ENCODE data around the gene GPER1. TPM values are rescaled to one million over a fixed set of nuclear protein-coding genes. Genes with fewer than 3 reads are reported as not detected.

Gene GPER1
- total RNA-seq, 2 experiments from 2014 or later = 34.9 to 75.9 TPM

- H3K4me2 ChIP-seq (ENCODE audit: low read length) = no peak overlapping the region
- intact Hi-C loops (cut with micrococcal nuclease; ENCODE audit: unreplicated experiment) = no loop called here
- ChIA-PET POLR2A (no interaction called here), CTCF (ENCODE audit: unreplicated experiment) (no interaction called here)
- H3K79me2 ChIP-seq (ENCODE audit: insufficient read depth, low read depth, low read length) = no peaks in the 10 kb centered on the region; the same call in 1 of the 2 replicates
- H3K36me3 ChIP-seq (ENCODE audit: insufficient read depth, low read length) = peaks cover 27% of the 10 kb centered on the region
- peaks cover 5% of the 10 kb centered on the region for H3K4me1 ChIP-seq (ENCODE audit: insufficient read depth, low read length, poor library complexity, severe bottlenecking)
- H2AFZ ChIP-seq (ENCODE audit: low read length) = no peak overlapping the region
- H3K27ac ChIP-seq (ENCODE audit: low read depth, low read length, poor library complexity, severe bottlenecking) = no peak overlapping the region
- no peak overlapping the region for H3K4me3 ChIP-seq (ENCODE audit: low read depth, low read length, poor library complexity, severe bottlenecking)
- no peaks in the 10 kb centered on the region; the same call in 1 of the 2 replicates for H3K9me3 ChIP-seq (ENCODE audit: low read length)
- BruUV-seq (replicated peaks) = TSS peak; percentile 57
- H3K9me2 ChIP-seq (ENCODE audit: insufficient read depth, low read length) = no peaks in the 10 kb centered on the region
- H4K20me1 ChIP-seq (ENCODE audit: insufficient read depth, low read length) = no peaks in the 10 kb centered on the region
- TF ChIP-seq EZH2phosphoT487 (IDR thresholded peaks at IDR 0.05; ENCODE audit: borderline replicate concordance, low read depth, low read length) = no peak
- TF ChIP-seq CTCF (conservative IDR thresholded peaks at IDR 0.05; ENCODE audit: low read length) = no peak
- no peak for DNase-seq (ENCODE audit: low spot score)
Measured at GRCh38 chr7:1127001-1127400, 39.1 kb downstream of the GPER1 start.

- no peak overlapping the region for H3K4me2 ChIP-seq (ENCODE audit: low read length)
- CTCF ChIA-PET (ENCODE audit: unreplicated experiment) = no interaction called here
- TF ChIP-seq EZH2phosphoT487 (IDR thresholded peaks at IDR 0.05; ENCODE audit: borderline replicate concordance, low read depth, low read length) = no peak
- no peak for TF ChIP-seq CTCF (conservative IDR thresholded peaks at IDR 0.05; ENCODE audit: low read length)
- DNase-seq (ENCODE audit: low spot score) = no peak
- intact Hi-C loops (cut with micrococcal nuclease; ENCODE audit: unreplicated experiment) = no loop called here
- no peaks in the 10 kb centered on the region for H3K4me1 ChIP-seq (ENCODE audit: insufficient read depth, low read length, poor library complexity, severe bottlenecking)
- no peaks in the 10 kb centered on the region; the same call in 1 of the 2 replicates for H3K9me3 ChIP-seq (ENCODE audit: low read length)
- no peak overlapping the region for H3K4me3 ChIP-seq (ENCODE audit: low read depth, low read length, poor library complexity, severe bottlenecking)
- H3K36me3 ChIP-seq (ENCODE audit: insufficient read depth, low read length) = peaks cover 37% of the 10 kb centered on the region
- no peak overlapping the region for H2AFZ ChIP-seq (ENCODE audit: low read length)
- no TSS peak for BruUV-seq (replicated peaks)
- no peaks in the 10 kb centered on the region; the same call in 1 of the 2 replicates for H3K79me2 ChIP-seq (ENCODE audit: insufficient read depth, low read depth, low read length)
- H3K27ac ChIP-seq (ENCODE audit: low read depth, low read length, poor library complexity, severe bottlenecking) = no peak overlapping the region
- POLR2A ChIA-PET = interaction anchor here (0.6 kb wide), 1 partner anchor 9 kb away, joined by 3 read pairs; a partner anchor contains a TSS
- H4K20me1 ChIP-seq (ENCODE audit: insufficient read depth, low read length) = no peaks in the 10 kb centered on the region
- no peaks in the 10 kb centered on the region for H3K9me2 ChIP-seq (ENCODE audit: insufficient read depth, low read length)
Measured at GRCh38 chr7:1129431-1129830, 41.5 kb downstream of the GPER1 start.

GRCh38 chr7:1130021-1130990 lies 42.4 kb downstream of the GPER1 start:
- H3K9me2 ChIP-seq (ENCODE audit: insufficient read depth, low read length) = no peaks in the 10 kb centered on the region
- TF ChIP-seq EZH2phosphoT487 (IDR thresholded peaks at IDR 0.05; ENCODE audit: borderline replicate concordance, low read depth, low read length) (no peak), CTCF (conservative IDR thresholded peaks at IDR 0.05; ENCODE audit: low read length) (no peak)
- intact Hi-C loops (cut with micrococcal nuclease; ENCODE audit: unreplicated experiment) = no loop called here
- no peaks in the 10 kb centered on the region for H3K4me1 ChIP-seq (ENCODE audit: insufficient read depth, low read length, poor library complexity, severe bottlenecking)
- peaks cover 6% of the 10 kb centered on the region; the same call in 1 of the 2 replicates for H3K79me2 ChIP-seq (ENCODE audit: insufficient read depth, low read depth, low read length)
- H3K4me2 ChIP-seq (ENCODE audit: low read length) = no peak overlapping the region
- no peak overlapping the region for H2AFZ ChIP-seq (ENCODE audit: low read length)
- no TSS peak for BruUV-seq (replicated peaks)
- no peak overlapping the region for H3K27ac ChIP-seq (ENCODE audit: low read depth, low read length, poor library complexity, severe bottlenecking)
- ChIA-PET POLR2A (interaction anchor here (0.6 kb wide), 1 partner anchor 8 kb away, joined by 3 read pairs; a partner anchor contains a TSS), CTCF (ENCODE audit: unreplicated experiment) (no interaction called here)
- peaks cover 36% of the 10 kb centered on the region for H3K36me3 ChIP-seq (ENCODE audit: insufficient read depth, low read length)
- no peak for DNase-seq (ENCODE audit: low spot score)
- no peak overlapping the region for H3K4me3 ChIP-seq (ENCODE audit: low read depth, low read length, poor library complexity, severe bottlenecking)
- no peaks in the 10 kb centered on the region for H4K20me1 ChIP-seq (ENCODE audit: insufficient read depth, low read length)
- H3K9me3 ChIP-seq (ENCODE audit: low read length) = no peaks in the 10 kb centered on the region; the same call in 1 of the 2 replicates

Data from OCI-LY7 (cell line).